Endometrial microvascular endothelial cells (primary cell): ENCODE data around the gene MS4A4E. TPM values are rescaled to one million over a fixed set of nuclear protein-coding genes. Genes with fewer than 3 reads are reported as not detected.
"Not testable (repeated sequence)": the region's sequence is repeated elsewhere in the genome, so short reads cannot be mapped to it uniquely, and the experiment has no call there.

Experiments used
- in situ Hi-C: cut with HindIII; loops from 2 replicates; pipeline ENCODE4 v1.10.0; 2017; ENCODE audit warnings: low sequenced_read_pairs, low pct_unique_long_range_greater_than_20kb; ENCODE audit errors: inconsistent ontology term
- total RNA-seq: library from RNA; depleted of rRNA; stranded (reverse); fragments of >200 nt; gene quantifications from one replicate; pipeline ENCODE4 v1.2.3, GENCODE V29; 2015; ENCODE audit errors: inconsistent ontology term

MS4A4E gene
- total RNA-seq, 1 donor from 2014 or later, result not detected

- in situ Hi-C loops, result no loop called here
Measured at GRCh38 chr11:60184824-60185511, 58.0 kb downstream of the MS4A4E start.

- in situ Hi-C loops, result no loop called here
Measured at GRCh38 chr11:60183591-60184205, 59.2 kb downstream of the MS4A4E start.

GRCh38 chr11:60182541-60183330, 60.2 kb downstream of the MS4A4E start, which contains the start of gene MS4A6A:
Gene MS4A6A (minus strand): TSS chr11:60183083. CDS start chr11:60181727, 1,356 bp downstream.
- in situ Hi-C loops, result no loop called here

- in situ Hi-C loops, result no loop called here
Measured at GRCh38 chr11:60175860-60176275, 67.1 kb downstream of the MS4A4E start.

GRCh38 chr11:60172011-60172410, 70.9 kb downstream of the MS4A4E start:
- in situ Hi-C loops, result no loop called here

GRCh38 chr11:60170566-60170965, 72.4 kb downstream of the MS4A4E start:
- in situ Hi-C loops, result no loop called here

GRCh38 chr11:60169264-60169915, 73.5 kb downstream of the MS4A4E start:
- in situ Hi-C loops, result no loop called here

- in situ Hi-C loops, result no loop called here
Measured at GRCh38 chr11:60168306-60168705, 74.6 kb downstream of the MS4A4E start.

- in situ Hi-C loops, result no loop called here
Measured at GRCh38 chr11:60165951-60166350, 77.0 kb downstream of the MS4A4E start.

GRCh38 chr11:60165538-60165937, 77.4 kb downstream of the MS4A4E start:
- in situ Hi-C loops, result no loop called here

GRCh38 chr11:60164550-60165075, 78.3 kb downstream of the MS4A4E start:
- in situ Hi-C loops, result no loop called here

- in situ Hi-C loops, result no loop called here
Measured at GRCh38 chr11:60161766-60162165, 81.2 kb downstream of the MS4A4E start.

- in situ Hi-C loops, result no loop called here
Measured at GRCh38 chr11:60161107-60161506, 81.8 kb downstream of the MS4A4E start.

GRCh38 chr11:60159868-60160267, 83.1 kb downstream of the MS4A4E start:
- in situ Hi-C loops, result no loop called here

- in situ Hi-C loops, result no loop called here
Measured at GRCh38 chr11:60159284-60159683, 83.7 kb downstream of the MS4A4E start.

GRCh38 chr11:60158636-60159035, 84.3 kb downstream of the MS4A4E start:
- in situ Hi-C loops, result no loop called here

GRCh38 chr11:60155931-60156330, 87.0 kb downstream of the MS4A4E start:
- in situ Hi-C loops, result no loop called here

- in situ Hi-C loops, result not testable (repeated sequence)
Measured at GRCh38 chr11:60152727-60153126, 90.2 kb downstream of the MS4A4E start.

GRCh38 chr11:60150279-60150678, 92.7 kb downstream of the MS4A4E start:
- in situ Hi-C loops, result no loop called here
